HG03066 (cell line): ENCODE data around the gene FRAS1.

Source experiments
- ATAC-seq: cut with Tn5 transposase; IDR thresholded peaks from one replicate; pipeline ENCODE4 v1.9.1; 2021; ENCODE audit warnings: low read depth; ENCODE audit not compliant: unreplicated experiment

The FRAS1 gene

DNA sequence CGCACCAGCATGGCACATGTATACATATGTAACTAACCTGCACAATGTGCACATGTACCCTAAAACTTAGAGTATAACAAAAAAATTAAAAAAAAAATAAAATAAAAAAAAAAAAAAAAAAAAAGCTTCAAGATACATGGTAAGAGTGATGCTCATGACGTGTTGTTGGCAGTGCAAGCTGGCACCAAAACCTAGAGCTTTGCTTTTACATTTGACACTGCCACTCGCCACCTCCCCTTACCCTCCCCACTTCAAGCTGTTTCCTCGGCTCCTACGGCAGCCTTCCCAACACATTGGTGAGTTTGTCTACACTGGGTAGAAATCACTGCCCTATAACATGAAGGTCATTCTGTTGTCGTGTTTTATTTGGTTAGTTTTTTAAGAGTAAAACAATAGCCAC is 296.8 kb downstream of the FRAS1 start:
- no peak for ATAC-seq

DNA sequence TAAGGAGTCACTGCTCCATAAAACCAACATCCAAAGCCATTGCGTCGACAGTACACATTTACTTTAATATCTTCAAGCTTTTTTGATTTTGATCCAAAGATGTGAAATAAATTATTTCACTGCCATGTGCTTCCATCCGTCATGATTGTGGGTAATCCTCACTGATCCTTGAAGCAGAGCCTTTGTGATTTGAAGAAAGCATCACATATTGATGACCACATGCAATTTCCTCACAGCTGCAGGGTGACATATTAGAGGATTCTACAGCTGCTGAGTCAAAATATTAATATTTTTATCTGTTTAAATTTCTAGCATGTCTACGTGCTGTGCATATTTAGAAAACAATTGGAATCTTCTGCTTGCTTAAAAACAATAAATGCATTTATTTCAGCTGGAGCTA is 297.7 kb downstream of the FRAS1 start:
- no peak for ATAC-seq

DNA sequence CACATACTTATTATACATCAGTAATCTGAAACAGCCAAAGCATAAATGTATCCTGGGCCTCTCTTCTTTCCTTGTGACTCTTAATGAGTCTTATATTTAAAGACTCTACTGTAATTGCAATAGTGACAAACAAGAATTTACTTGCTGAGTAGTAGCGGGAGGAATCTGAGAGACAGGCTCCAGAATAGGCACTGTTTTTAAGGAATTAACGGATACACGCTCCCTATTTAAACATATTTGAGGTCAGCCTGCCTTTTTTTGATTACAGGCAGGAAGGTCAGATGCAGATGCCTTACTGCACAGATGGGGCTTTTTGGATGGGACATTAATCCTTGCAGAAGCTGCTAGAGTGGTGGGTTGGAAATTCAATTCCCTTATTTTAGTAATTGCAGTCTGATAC is 298.2 kb downstream of the FRAS1 start:
- ATAC-seq = no peak

DNA sequence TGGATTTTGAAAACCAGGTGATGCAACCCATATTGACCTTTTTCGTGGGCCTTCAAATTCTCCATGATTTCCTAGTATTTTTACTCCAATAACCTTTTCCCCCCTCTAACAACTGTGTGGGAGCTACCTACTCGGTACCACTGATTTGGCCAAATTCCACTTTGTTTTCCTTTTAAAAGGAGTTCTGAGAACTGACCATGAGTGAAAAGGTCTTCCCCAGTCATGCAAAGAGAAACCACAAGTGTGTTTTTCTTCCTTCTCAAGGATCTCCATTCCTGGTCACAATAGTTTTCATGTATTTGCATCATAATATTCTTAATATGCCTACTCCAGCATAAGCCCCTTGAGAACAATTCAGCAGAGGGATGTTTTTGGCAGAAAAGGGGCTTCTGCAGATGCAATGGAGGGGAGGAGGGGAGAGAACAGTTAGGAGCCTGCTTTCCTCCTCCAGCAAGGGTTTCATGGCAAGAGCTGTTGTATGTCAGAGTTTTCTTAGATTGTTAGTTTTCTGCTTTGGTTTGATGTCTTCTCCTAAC is 299.2 kb downstream of the FRAS1 start:
- no peak for ATAC-seq

DNA sequence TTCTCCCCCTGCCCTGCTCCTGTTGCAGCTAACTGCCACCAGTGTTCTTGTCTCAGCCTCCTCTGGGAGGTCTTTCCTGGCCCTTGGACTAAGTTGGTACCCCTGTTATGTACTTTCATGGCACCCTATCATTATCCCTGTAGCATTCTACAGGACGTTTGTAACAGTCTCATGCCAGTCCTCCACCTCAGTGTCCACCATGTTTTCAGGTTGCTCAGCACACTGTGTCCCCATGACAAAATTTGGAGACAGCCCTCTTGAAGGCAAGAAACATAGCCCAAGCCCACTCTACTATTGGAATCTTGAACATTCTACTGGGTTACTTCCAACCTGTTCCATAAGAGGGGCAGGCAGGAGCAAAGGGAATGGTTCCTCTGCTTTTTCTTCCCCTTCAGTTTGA is 300.0 kb downstream of the FRAS1 start:
- no peak for ATAC-seq

- no peak for ATAC-seq
These were observed 303.3 kb downstream of the FRAS1 start for GRCh38 chr4:78360466-78360865.

DNA sequence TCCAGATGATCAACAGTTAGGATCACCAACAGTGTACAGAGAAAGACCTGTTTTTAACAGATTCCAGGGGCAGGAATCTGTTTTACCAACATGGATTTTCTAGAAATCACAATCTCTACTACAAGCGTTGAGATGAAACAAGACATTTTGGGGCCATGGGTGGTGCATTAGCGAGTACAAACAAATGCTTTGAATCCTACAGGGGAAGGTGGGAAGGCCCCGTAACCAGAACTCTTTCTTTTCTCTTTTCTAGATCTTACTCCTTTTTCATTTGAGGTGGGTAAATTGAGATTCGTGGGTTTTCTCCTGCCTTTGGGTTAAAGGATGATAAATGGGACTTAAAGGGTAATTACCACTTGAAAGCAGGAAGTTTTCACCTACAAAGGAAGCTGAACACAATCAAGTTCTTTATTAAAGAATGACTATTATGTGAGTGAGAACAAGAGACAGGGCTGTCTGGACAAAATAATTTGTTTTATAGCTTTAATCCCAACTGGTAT is 304.5 kb downstream of the FRAS1 start:
- ATAC-seq = no peak

DNA sequence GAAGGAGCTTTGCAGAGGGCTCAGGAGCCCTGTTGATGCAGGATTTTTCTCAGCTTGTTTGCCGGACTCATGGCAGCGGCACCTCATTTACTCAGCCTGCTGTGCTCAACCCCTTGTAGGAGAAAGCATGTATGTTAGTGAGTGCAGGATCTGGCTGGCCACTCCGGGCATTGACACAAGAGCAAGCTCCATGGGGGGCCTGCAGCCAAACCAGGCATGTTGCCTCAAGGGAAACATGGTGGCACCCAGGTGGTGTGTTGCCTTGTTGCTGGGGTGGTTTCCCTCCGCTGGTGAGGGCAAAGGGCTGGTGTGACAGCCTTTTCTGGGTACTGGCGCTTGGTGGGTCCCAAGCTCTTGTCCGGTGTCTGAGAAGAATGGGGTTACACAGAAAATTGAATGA is 305.2 kb downstream of the FRAS1 start:
- no peak for ATAC-seq

DNA sequence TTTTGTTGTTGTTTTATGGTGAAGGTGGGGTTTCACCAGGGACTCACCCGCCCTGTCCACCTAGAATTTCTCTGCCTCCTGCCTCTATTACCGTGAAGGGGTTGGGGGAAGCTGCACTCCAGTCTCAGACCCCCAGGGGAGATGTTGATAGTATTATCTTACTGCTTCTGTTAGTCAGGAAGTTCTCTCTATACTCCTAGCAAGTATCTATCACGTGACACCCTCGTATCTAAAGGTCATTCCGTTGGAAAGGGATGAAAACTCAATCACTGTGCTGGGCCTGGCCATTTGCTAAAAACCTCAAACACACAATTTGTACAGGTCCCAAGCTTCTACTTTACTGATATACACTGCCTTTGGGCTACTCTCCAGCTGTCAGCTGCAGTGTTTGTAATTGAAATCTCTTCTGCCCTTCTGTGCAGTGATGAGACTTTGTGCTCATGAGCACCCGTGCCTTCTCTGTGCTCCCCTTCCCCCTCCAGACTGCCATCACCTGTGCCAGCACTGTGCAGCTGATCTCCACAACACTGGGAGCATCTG is 306.0 kb downstream of the FRAS1 start:
- ATAC-seq = no peak

DNA sequence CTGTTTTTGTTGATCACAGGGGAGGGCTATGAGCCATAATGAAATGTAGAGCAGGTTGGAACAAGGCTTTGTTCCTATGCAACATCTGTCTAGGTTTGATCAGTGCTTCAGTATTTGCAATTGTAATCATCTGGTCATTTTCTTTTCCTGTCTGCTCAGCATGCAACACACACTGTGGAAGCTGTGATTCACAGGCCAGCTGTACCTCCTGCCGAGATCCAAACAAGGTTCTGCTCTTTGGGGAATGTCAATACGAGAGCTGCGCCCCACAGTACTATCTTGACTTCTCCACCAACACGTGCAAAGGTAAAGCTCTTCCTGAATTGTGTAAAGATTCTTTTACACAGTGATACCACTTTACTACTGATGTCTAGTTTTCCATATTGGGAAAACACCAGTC is 312.6 kb downstream of the FRAS1 start:
- ATAC-seq = no peak

DNA sequence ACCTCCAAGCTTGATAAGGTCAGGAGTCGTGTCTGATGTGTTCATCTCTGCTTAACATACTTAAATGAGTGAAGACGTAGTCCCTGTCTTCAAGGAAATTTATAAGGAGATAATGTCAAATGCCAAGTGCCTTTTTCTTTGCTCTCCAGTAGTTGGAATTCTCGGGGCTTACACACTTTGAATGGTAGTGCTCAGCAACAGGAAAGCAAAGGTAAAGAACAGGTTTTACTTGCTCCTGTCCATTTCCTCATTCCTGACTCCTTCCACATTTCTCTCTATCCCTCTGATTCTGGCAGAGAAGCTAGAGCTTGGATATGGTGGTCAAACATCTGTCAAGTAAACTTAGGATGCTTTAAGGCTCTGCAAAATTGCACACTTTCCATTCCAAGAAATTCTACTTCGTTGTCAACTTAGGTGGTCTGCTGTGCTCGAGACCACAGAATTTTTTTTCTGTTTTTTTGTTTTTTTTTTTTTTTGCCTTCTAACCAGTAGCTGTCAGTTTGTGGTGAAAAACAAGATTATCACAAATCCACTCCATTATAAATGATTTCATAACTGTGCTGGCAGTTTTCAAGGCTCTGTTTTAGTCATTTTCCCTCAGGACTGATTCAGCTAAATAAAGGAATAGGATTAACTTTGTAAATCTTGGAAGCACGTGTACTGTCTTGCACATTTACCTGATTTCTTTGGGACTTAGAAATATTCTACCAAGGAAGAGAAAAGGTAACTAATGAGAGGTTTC is 313.7 kb downstream of the FRAS1 start:
- ATAC-seq = no peak

DNA sequence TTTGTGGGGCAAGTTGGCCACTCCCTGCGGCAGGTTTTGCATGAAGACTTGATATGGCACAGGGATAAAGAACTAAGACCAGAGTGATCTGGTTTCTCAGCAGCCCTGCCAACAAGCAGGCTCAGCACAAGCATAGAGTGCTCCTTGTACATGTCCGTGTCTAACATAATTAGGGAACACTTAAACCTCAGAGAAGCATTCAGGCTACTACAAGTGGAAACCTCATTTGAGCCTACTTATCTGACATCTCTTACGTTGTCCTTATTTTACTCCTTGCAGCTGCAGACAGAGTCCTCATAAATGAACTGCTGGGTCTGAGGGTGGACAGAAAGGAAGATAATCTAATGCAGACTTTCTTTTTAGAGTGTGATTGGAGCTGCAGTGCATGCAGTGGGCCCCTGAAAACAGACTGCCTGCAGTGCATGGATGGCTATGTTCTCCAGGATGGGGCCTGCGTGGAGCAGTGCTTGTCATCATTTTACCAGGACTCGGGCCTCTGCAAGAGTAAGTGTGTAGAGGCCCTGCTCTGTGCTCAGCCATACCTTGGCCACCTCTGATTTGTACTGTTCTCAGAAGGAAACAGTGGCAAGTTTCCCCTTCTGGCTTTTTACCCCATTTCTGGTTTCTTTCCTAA is 315.3 kb downstream of the FRAS1 start:
- no peak for ATAC-seq

DNA sequence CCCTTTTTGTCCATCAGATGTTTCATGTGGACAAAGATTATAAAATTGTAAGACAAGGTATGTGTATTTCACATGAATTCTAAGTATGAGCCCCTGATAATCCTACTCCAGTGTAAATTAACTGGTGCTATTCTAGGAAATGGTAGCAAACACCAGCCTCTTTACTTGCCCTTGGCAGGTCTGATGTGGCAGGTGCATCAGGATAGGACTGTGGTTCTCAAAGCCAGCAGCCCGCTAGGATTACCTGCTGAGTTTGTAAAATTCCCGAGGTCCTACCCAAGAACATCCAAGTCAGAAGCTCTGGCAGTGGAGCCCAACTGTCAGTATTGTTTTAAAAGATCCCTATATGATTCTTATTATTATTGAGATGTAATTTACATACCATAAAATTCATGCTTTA is 320.4 kb downstream of the FRAS1 start:
- ATAC-seq = no peak

- ATAC-seq = no peak
These were observed 321.9 kb downstream of the FRAS1 start for GRCh38 chr4:78379040-78379439.

DNA sequence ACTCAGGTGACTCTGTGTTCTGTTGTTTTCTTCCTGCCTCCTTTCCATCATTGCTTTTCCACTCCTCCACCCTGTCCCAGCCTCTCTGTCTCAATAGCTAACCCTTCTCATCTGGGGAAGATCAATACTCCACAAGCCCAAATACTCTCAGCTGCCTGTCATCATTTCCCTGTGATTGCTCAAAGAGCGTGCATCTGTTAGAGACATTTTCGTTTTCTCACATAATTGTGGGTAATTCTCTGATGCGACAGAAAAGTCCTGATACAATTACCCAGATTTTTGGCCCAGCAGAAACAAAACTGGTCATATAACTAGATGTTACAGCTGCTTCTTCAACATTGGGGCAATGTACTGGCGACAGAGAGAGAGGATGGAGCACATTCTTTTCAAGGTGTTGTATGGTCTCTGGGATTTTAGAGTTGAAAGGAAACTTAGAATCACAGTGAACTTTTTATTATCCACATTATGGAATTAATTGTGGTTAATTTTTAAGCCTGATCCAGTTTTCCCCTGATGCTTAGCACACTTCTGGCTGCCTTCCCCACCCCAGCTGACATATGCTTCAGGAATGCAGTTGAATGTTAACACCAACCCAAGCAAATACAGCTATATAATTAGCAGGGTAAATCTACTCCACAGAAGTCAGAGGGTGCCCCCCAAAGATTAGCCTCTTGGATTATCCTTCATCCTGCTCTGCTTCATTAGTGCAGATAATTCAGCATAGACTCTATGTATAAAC is 323.0 kb downstream of the FRAS1 start:
- no peak for ATAC-seq

GRCh38 chr4:78386679-78387078 is 329.6 kb downstream of the FRAS1 start:
- no peak for ATAC-seq

DNA sequence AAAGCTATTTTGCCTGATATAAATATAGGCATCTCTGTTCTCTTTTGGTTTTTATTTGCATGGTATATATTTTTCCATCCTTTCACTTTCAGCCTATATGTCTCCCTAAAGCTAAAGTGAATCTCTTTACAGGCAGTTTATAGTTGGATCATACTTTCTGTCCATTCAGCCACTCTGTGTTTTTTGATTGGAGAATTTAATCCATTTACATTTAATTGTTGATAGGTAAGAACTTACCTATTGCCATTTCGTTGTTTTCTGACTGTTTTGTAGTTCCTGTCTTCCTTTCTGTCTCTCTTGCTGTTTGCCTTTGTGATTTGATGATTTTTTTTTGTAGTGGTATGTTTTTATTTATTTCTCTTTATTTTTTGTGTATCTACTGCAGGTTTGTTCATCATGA is 338.5 kb downstream of the FRAS1 start:
- ATAC-seq = no peak

GRCh38 chr4:78396613-78397291 is 339.6 kb downstream of the FRAS1 start:
- ATAC-seq = no peak

DNA sequence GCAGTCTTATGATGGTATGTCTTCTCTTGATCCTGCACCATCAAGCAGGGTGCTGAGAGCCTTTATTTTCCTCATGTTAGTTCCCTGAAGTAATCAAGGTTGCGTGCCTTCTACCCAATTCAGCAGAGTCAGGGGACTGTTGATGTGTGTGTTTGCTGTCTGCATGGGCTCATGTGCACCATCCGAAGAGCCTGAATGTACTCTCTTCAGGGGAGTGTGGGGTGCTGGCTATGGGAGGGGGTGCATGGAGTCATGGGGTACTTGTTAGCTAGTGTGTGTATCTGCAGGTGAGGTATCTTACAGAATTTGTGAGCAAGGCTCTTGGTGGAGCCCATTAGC is 340.1 kb downstream of the FRAS1 start:
- ATAC-seq = no peak

DNA sequence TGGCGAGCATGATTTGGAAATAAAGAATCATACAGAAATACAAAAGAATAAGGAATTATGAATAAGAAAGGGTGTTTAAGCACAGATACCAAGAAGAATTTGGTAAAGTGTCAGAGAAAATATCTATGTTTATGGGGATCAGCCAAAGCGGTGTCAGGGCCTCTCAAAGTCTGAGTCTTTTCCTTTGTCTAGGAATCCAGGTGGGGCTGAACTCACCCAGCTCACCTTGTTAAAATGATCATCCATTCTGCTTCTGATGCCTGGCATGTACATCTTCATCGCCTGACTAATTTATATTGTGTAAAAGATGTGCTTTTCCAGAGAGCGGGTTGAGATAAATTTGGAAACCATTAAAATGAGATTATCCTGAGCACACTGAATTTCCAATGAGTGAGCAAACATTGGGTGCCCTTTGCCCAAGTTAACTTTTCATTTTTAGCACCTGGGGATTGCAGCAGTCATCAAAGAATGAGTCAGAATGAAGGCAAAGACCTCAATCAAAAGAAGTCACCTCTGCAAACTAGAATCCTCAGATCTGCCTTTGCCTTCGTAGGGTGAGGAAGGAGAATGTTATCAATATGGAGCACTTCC is 352.6 kb downstream of the FRAS1 start:
- no peak for ATAC-seq
